ENCODE results near the gene SPAG8. TPM values are rescaled to one million over a fixed set of nuclear protein-coding genes. Genes with fewer than 3 reads are reported as not detected.

Gene SPAG8
- total RNA-seq, 4 donors from 2014 or later: 0.65 to 2.0 (median 0.83) TPM

DNA sequence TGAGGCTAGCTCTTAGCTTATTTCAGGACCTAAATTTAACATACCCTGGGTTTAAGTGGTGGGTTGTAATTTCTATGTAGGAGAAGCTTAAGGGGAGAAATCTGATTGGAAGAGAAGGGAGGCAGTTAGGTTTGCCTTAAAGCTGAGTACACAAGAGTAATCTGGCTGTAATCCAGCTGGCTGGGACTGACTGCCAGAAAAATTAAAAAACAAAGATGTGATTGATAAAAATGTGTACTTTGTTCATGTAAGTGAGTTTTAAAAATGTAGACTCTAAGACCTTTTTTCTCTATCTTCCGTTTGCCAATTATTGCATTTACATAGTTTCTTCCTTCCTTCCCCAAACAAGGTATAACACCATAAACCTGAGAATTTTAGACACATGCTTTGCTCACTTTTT lies 40.5 kb downstream of the SPAG8 start:
- TF ChIP-seq, protein P1, sequence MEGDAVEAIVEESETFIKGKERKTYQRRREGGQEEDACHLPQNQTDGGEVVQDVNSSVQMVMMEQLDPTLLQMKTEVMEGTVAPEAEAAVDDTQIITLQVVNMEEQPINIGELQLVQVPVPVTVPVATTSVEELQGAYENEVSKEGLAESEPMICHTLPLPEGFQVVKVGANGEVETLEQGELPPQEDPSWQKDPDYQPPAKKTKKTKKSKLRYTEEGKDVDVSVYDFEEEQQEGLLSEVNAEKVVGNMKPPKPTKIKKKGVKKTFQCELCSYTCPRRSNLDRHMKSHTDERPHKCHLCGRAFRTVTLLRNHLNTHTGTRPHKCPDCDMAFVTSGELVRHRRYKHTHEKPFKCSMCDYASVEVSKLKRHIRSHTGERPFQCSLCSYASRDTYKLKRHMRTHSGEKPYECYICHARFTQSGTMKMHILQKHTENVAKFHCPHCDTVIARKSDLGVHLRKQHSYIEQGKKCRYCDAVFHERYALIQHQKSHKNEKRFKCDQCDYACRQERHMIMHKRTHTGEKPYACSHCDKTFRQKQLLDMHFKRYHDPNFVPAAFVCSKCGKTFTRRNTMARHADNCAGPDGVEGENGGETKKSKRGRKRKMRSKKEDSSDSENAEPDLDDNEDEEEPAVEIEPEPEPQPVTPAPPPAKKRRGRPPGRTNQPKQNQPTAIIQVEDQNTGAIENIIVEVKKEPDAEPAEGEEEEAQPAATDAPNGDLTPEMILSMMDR (IDR thresholded peaks at IDR 0.05): no peak
- TF ChIP-seq POLR2A (IDR thresholded peaks at IDR 0.05; ENCODE audit: low read depth) (no peak), EP300 (IDR thresholded peaks at IDR 0.05) (no peak), POLR2AphosphoS5 (IDR thresholded peaks at IDR 0.05) (no peak)
- Histone ChIP-seq H3K27me3 (no peaks in the 10 kb centered on the region), H3K36me3 (no peaks in the 10 kb centered on the region), H3K9me3 (no peaks in the 10 kb centered on the region), H3K4me1 (peaks cover 20 to 29% (median 26%) of the 10 kb centered on the region in 4 donors), H3K27ac (replicated peaks in 1 of 4) (peak overlapping the region; percentile 42 to 78 (median 64)), H3K4me3 (no peak overlapping the region)
- no peak for DNase-seq (ENCODE audit: extremely low spot score)
- 57% methylated on average over 1 of the region's 1 CpG for WGBS
- intact Hi-C loops (cut with DNase I): no loop called here

DNA sequence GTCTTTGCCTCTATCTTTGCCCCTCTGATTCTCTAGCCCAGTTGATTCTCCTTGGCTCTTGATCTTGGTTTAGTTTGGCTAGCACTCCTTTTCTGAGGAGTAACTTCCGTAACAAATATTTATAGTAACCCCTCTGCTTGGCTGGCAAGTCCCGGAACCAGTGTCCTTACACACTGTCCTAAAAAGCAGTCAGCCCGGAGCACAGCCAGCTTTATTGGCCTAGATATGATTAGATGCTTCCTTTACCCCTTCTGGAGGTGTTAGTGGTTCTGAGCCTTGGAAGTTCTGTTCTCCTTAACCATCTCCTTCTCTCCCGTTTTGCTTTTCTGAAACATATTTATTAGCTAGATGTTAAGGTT lies 41.0 kb downstream of the SPAG8 start:
- H3K27ac ChIP-seq (replicated peaks in 1 of 4): peak overlapping the region; percentile 42 to 78 (median 64)
- no peaks in the 10 kb centered on the region for H3K27me3 ChIP-seq
- no peak overlapping the region for H3K4me3 ChIP-seq
- intact Hi-C loops (cut with DNase I): no loop called here
- no peak for DNase-seq (ENCODE audit: extremely low spot score)
- H3K36me3 ChIP-seq: no peaks in the 10 kb centered on the region
- 7% methylated on average over 4 of the region's 4 CpGs for WGBS
- no peaks in the 10 kb centered on the region for H3K9me3 ChIP-seq
- TF ChIP-seq POLR2A (IDR thresholded peaks at IDR 0.05; ENCODE audit: low read depth): no peak
- TF ChIP-seq POLR2AphosphoS5 (IDR thresholded peaks at IDR 0.05): peak; percentile 33 to 46
- H3K4me1 ChIP-seq: peaks cover 20 to 29% (median 26%) of the 10 kb centered on the region in 4 donors

DNA sequence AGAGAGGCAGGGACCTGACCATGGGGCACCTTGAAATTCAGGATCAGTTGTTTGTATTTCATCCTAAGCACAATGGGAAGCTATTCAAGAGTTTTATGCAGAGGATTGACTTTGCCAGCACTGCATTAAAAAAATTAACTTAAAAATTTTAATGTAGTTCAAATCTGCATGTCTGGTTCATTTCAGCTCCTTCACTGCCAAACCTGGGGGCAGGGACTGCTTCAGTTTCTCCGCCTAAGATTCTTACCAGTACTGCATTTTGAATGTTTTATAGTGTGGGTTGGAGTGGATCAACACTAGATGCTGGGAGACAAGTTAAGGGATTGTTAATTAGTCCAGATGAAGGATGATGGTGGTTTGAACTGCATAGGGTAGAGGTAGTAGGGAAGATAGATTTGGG lies 42.3 kb downstream of the SPAG8 start:
- Histone ChIP-seq H3K36me3 (no peaks in the 10 kb centered on the region), H3K4me3 (no peak overlapping the region), H3K27me3 (no peaks in the 10 kb centered on the region), H3K4me1 (peaks cover 20 to 29% (median 26%) of the 10 kb centered on the region in 4 donors), H3K27ac (replicated peaks in 1 of 4) (no peak overlapping the region), H3K9me3 (no peaks in the 10 kb centered on the region)
- intact Hi-C loops (cut with DNase I): no loop called here
- WGBS: 95% methylated on average over 1 of the region's 1 CpG
- no peak for DNase-seq (ENCODE audit: extremely low spot score)
- TF ChIP-seq POLR2AphosphoS5 (IDR thresholded peaks at IDR 0.05) (no peak), EP300 (IDR thresholded peaks at IDR 0.05) (no peak), POLR2A (IDR thresholded peaks at IDR 0.05; ENCODE audit: low read depth) (no peak)
- TF ChIP-seq, protein P1 (IDR thresholded peaks at IDR 0.05): no peak

DNA sequence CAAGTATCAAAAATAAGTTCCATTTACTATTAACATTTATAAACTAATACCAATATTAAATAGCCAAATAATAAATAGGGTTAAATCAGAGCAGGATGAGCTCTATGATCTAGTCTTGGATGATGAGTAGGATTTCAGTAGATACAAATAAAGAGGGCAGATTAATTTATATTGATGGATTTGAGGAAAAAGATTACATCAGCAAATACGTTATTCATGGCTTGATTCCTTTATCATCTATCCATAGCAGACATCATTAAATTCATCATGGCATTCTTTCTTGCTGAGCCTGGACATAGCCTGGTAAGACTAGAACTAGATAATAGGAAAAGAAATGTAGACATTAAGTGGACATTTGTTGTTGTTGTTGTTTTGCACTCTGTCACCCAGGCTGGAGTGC lies 44.6 kb downstream of the SPAG8 start:
- Histone ChIP-seq H3K27me3 (no peaks in the 10 kb centered on the region), H3K27ac (replicated peaks in 1 of 4) (no peak overlapping the region), H3K36me3 (no peaks in the 10 kb centered on the region), H3K4me1 (peaks cover 20 to 29% (median 26%) of the 10 kb centered on the region in 4 donors), H3K9me3 (no peaks in the 10 kb centered on the region), H3K4me3 (no peak overlapping the region)
- DNase-seq (ENCODE audit: extremely low spot score): no peak
- WGBS: 88% methylated on average over 1 of the region's 1 CpG
- TF ChIP-seq EP300 (IDR thresholded peaks at IDR 0.05) (no peak), POLR2AphosphoS5 (IDR thresholded peaks at IDR 0.05) (no peak), POLR2A (IDR thresholded peaks at IDR 0.05; ENCODE audit: low read depth) (no peak)
- TF ChIP-seq, protein P1 (IDR thresholded peaks at IDR 0.05): no peak
- intact Hi-C loops (cut with DNase I): no loop called here

DNA sequence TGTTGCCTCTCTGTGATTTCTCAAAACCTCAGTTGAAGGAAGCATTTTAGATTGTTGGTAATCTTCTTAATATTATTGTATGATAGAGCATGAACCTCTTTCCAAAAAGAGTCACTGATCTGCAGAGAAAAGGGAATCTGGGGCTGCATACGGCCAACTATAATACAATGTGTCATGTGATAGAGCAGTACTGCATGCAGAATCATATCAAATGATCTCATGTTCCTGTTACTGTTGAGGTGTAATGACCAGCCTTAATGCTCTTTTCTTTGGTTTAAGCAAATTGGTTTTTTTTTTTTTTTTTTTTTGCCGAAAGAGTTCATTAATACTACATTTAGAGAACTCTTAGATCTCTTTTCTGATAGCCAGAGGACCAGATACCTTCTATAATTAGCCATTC lies 45.1 kb downstream of the SPAG8 start:
- TF ChIP-seq POLR2A (IDR thresholded peaks at IDR 0.05; ENCODE audit: low read depth) (no peak), EP300 (IDR thresholded peaks at IDR 0.05) (no peak), POLR2AphosphoS5 (IDR thresholded peaks at IDR 0.05) (no peak)
- TF ChIP-seq, protein P1 (IDR thresholded peaks at IDR 0.05): no peak
- H3K27ac ChIP-seq (replicated peaks in 1 of 4): no peak overlapping the region
- intact Hi-C loops (cut with DNase I): no loop called here
- peaks cover 17 to 25% (median 23%) of the 10 kb centered on the region in 4 donors for H3K4me1 ChIP-seq
- no peaks in the 10 kb centered on the region for H3K27me3 ChIP-seq
- H3K9me3 ChIP-seq: no peaks in the 10 kb centered on the region
- WGBS: 87% methylated on average over 2 of the region's 2 CpGs
- no peaks in the 10 kb centered on the region for H3K36me3 ChIP-seq
- H3K4me3 ChIP-seq: no peak overlapping the region
- no peak for DNase-seq (ENCODE audit: extremely low spot score)
